GM23338 (cell line): ENCODE measurements around the gene SCLT1. TPM values are rescaled to one million over a fixed set of nuclear protein-coding genes. Genes with fewer than 3 reads are reported as not detected.

ENCODE experiments used
- ATAC-seq: fragments of 200-7000 bp; cut with Tn5 transposase; 3 replicates; pipeline ENCODE4 v1.9.1; 2020
- DNase-seq: peaks from one replicate; pipeline ENCODE4 v3.0.0-alpha.2; 2015; ENCODE audit warnings: low spot score
- H2AFZ ChIP-seq: fragments of 200-600 bp; sonication (generic); 2 replicates; pipeline ENCODE4 v1.8.0; 2016; ENCODE audit warnings: antibody characterized with exemption, mild to moderate bottlenecking, moderate library complexity
- H3F3A ChIP-seq: fragments of 200-600 bp; sonication (generic); replicated peaks from 2 replicates; pipeline ENCODE4 v1.8.0; 2017; ENCODE audit warnings: antibody characterized with exemption, mixed run types, low read depth
- H3K27ac ChIP-seq: fragments of 200-600 bp; sonication (generic); 2 replicates; pipeline ENCODE4 v1.6.1; 2016; ENCODE audit warnings: low read depth
- H3K27me3 ChIP-seq: fragments of 200-600 bp; sonication (generic); 2 replicates; pipeline ENCODE4 v1.8.0; 2016; ENCODE audit warnings: mild to moderate bottlenecking, mixed run types, moderate library complexity; ENCODE audit not compliant: insufficient read depth
- H3K36me3 ChIP-seq: fragments of 200-600 bp; sonication (generic); 2 replicates; pipeline ENCODE4 v1.8.0; 2016; ENCODE audit warnings: mild to moderate bottlenecking; ENCODE audit not compliant: insufficient read depth
- H3K4me1 ChIP-seq: fragments of 200-600 bp; sonication (generic); 2 replicates; pipeline ENCODE4 v1.8.0; 2016; ENCODE audit warnings: mild to moderate bottlenecking, moderate library complexity; ENCODE audit not compliant: insufficient read depth
- H3K4me2 ChIP-seq: fragments of 200-600 bp; sonication (generic); 2 replicates; pipeline ENCODE4 v1.7.1; 2017; ENCODE audit warnings: mixed run types
- H3K4me3 ChIP-seq: fragments of 200-600 bp; sonication (generic); 2 replicates; pipeline ENCODE4 v1.6.1; 2016; ENCODE audit warnings: mixed run types
- H3K79me2 ChIP-seq: fragments of 200-600 bp; sonication (generic); replicated peaks from 2 replicates; pipeline ENCODE4 v1.8.0; 2017; ENCODE audit warnings: mild to moderate bottlenecking; ENCODE audit not compliant: insufficient read depth
- H3K9me2 ChIP-seq: fragments of 200-600 bp; sonication (generic); 2 replicates; pipeline ENCODE4 v1.8.0; 2017; ENCODE audit not compliant: insufficient read depth
- H4K20me1 ChIP-seq: fragments of 200-600 bp; sonication (generic); replicated peaks from 2 replicates; pipeline ENCODE4 v1.8.0; 2017; ENCODE audit warnings: mild to moderate bottlenecking; ENCODE audit not compliant: insufficient read depth
- H3K27ac Mint-ChIP-seq: 2 replicates; pipeline ENCODE4 v1.8.0; 2020; ENCODE audit warnings: inconsistent platforms, mild to moderate bottlenecking, moderate library complexity, mixed read lengths
- H3K27me3 Mint-ChIP-seq: 3 replicates; pipeline ENCODE4 v1.8.0; 2022; ENCODE audit warnings: low read depth, mild to moderate bottlenecking, moderate library complexity, mixed read lengths, inconsistent platforms; ENCODE audit not compliant: insufficient read depth, poor library complexity
- H3K36me3 Mint-ChIP-seq: 3 replicates; pipeline ENCODE4 v1.8.0; 2021; ENCODE audit warnings: low read depth, mild to moderate bottlenecking, inconsistent platforms, moderate library complexity, mixed read lengths
- H3K4me1 Mint-ChIP-seq: 3 replicates; pipeline ENCODE4 v1.8.0; 2020; ENCODE audit warnings: mild to moderate bottlenecking, inconsistent platforms, mixed read lengths
- H3K4me3 Mint-ChIP-seq: 3 replicates; pipeline ENCODE4 v1.8.0; 2021; ENCODE audit warnings: moderate library complexity, mild to moderate bottlenecking, inconsistent platforms, mixed read lengths
- H3K9me3 Mint-ChIP-seq: 3 replicates; pipeline ENCODE4 v1.8.0; 2020; ENCODE audit warnings: moderate library complexity, mild to moderate bottlenecking, inconsistent platforms, mixed read lengths
- CREB1 ChIP-seq: fragments of 250-450 bp; sonication (Bioruptor Pico); IDR thresholded peaks from 2 replicates; pipeline ENCODE4 v1.5.0; 2020; ENCODE audit warnings: low read depth, mild to moderate bottlenecking, moderate library complexity
- CTCF ChIP-seq, 2 experiments: fragments of 200-600 bp in 1 of 2; sonication (generic) in 1 of 2; conservative IDR thresholded peaks; 2 replicates each; pipeline versions ENCODE4 v1.5.1 to v1.6.1; 2016 to 2017; ENCODE audit warnings: antibody characterized with exemption in 2 of 2, low read depth in 2 of 2, mild to moderate bottlenecking in 2 of 2, moderate library complexity in 1 of 2
- ETS1 ChIP-seq: IDR thresholded peaks from 2 replicates; pipeline ENCODE4 v1.6.1; 2016; ENCODE audit warnings: antibody characterized with exemption
- EZH2 ChIP-seq: fragments of 200-600 bp; sonication (generic); IDR thresholded peaks from one replicate; pipeline ENCODE4 v1.8.0; 2017; ENCODE audit warnings: antibody characterized with exemption, mild to moderate bottlenecking, low read depth; ENCODE audit not compliant: unreplicated experiment
- EZH2phosphoT487 ChIP-seq: fragments of 200-600 bp; sonication (generic); IDR thresholded peaks from one replicate; pipeline ENCODE4 v1.8.1; 2018; ENCODE audit warnings: antibody characterized with exemption; ENCODE audit not compliant: unreplicated experiment
- JUNB ChIP-seq: IDR thresholded peaks from one replicate; pipeline ENCODE4 v1.6.1; 2016; ENCODE audit warnings: antibody characterized with exemption; ENCODE audit not compliant: unreplicated experiment
- NANOG ChIP-seq: IDR thresholded peaks from 2 replicates; pipeline ENCODE4 v1.6.1; 2016; ENCODE audit warnings: antibody characterized with exemption, borderline replicate concordance
- POLR2AphosphoS5 ChIP-seq: IDR thresholded peaks from 2 replicates; pipeline ENCODE4 v1.6.1; 2016; ENCODE audit warnings: antibody characterized with exemption, low read depth
- REST ChIP-seq: IDR thresholded peaks from one replicate; pipeline ENCODE4 v1.6.1; 2018; ENCODE audit warnings: antibody characterized with exemption; ENCODE audit not compliant: unreplicated experiment
- ZNF114 ChIP-seq: fragments of 250-450 bp; sonication (Bioruptor Pico); IDR thresholded peaks from 2 replicates; pipeline ENCODE4 v1.5.0; 2020; ENCODE audit warnings: mild to moderate bottlenecking, moderate library complexity
- polyA plus RNA-seq: library from polyadenylated mRNA; unstranded; fragments of >200 nt; fragmentation: Nextera tagmentation; extraction: Ambion mirVana; gene quantifications from 2 replicates; pipeline ENCODE4 v1.2.1, GENCODE V29; 2016
- total RNA-seq: library from RNA; depleted of rRNA; stranded (reverse); fragments of >200 nt; shearing (Covaris generic); gene quantifications from 2 replicates; pipeline ENCODE4 v1.2.3, GENCODE V29; 2014

Gene SCLT1
- total and polyA plus RNA-seq, 2 experiments from 2014 or later, result 18.5 to 18.9 TPM

GRCh38 chr4:128980816-128981326 is 112.5 kb downstream of the SCLT1 start:
- TF ChIP-seq ETS1, result no peak
- TF ChIP-seq EZH2, result no peak

GRCh38 chr4:128979934-128980333 is 113.4 kb downstream of the SCLT1 start:
- no peak overlapping the region for H3K4me2 ChIP-seq
- ATAC-seq (no peak), DNase-seq (no peak)
- Mint-ChIP-seq H3K27ac (no peak overlapping the region), H3K36me3 (no peaks in the 10 kb centered on the region), H3K27me3 (peaks cover 1% of the 10 kb centered on the region), H3K9me3 (no peaks in the 10 kb centered on the region), H3K4me1 (no peaks in the 10 kb centered on the region), H3K4me3 (no peak overlapping the region)
- H3K27me3 ChIP-seq, result no peaks in the 10 kb centered on the region
- no peaks in the 10 kb centered on the region for H3F3A ChIP-seq
- no peaks in the 10 kb centered on the region for H3K4me1 ChIP-seq
- H3K4me3 ChIP-seq, result no peak overlapping the region
- no peaks in the 10 kb centered on the region for H3K36me3 ChIP-seq
- no peaks in the 10 kb centered on the region for H3K79me2 ChIP-seq
- H3K9me2 ChIP-seq, result no peaks in the 10 kb centered on the region
- H2AFZ ChIP-seq, result no peak overlapping the region
- H4K20me1 ChIP-seq, result no peaks in the 10 kb centered on the region
- H3K27ac ChIP-seq, result no peak overlapping the region
- TF ChIP-seq CREB1 (CRISPR knock-in tag), result no peak
- TF ChIP-seq JUNB, result no peak
- no peak for TF ChIP-seq CTCF (conservative IDR thresholded peaks at IDR 0.05; ENCODE audit: low read depth in 2 of 2)
- TF ChIP-seq POLR2AphosphoS5, result no peak
- TF ChIP-seq ETS1, result no peak
- no peak for TF ChIP-seq EZH2
- TF ChIP-seq REST, result no peak
- TF ChIP-seq EZH2phosphoT487, result no peak
- TF ChIP-seq NANOG, result no peak
- TF ChIP-seq ZNF114, result no peak

More at GRCh38 chr4:128980816-128981326, 112.5 kb downstream of the SCLT1 start:
- Mint-ChIP-seq H3K4me1 (no peaks in the 10 kb centered on the region), H3K36me3 (no peaks in the 10 kb centered on the region), H3K4me3 (no peak overlapping the region), H3K9me3 (no peaks in the 10 kb centered on the region), H3K27me3 (peaks cover 1% of the 10 kb centered on the region), H3K27ac (no peak overlapping the region; the same call in 1 of the 2 replicates)
- Histone ChIP-seq H3K36me3 (no peaks in the 10 kb centered on the region), H3K27me3 (no peaks in the 10 kb centered on the region), H3K79me2 (no peaks in the 10 kb centered on the region), H2AFZ (no peak overlapping the region), H3K4me1 (no peaks in the 10 kb centered on the region), H3K4me3 (no peak overlapping the region), H4K20me1 (no peaks in the 10 kb centered on the region), H3F3A (no peaks in the 10 kb centered on the region), H3K27ac (no peak overlapping the region), H3K9me2 (no peaks in the 10 kb centered on the region), H3K4me2 (no peak overlapping the region)
- ATAC-seq (no peak), DNase-seq (no peak)
